OCI-LY7 (cell line): ENCODE results near the gene KCTD3. TPM values are rescaled to one million over a fixed set of nuclear protein-coding genes. Genes with fewer than 3 reads are reported as not detected.

Experiments
- BruUV-seq: library from RNA; stranded (reverse); fragments of 400-500 nt; replicated peaks from 2 replicates; lab custom pipeline; 2021; lab: Mats Ljungman, UMichigan
- CTCF ChIA-PET: fragments of 300-600 bp; sonication (Branson Sonifier 250); formaldehyde crosslinking; loops from one replicate; lab custom pipeline; 2022; ENCODE audit warnings: antibody characterized with exemption; ENCODE audit not compliant: unreplicated experiment; lab: Charles Lee
- POLR2A ChIA-PET: fragments of 300-600 bp; sonication (Branson Sonifier 250); formaldehyde crosslinking; loops from one replicate; lab custom pipeline; 2022; ENCODE audit warnings: antibody characterized with exemption; lab: Charles Lee
- DNase-seq: peaks from one replicate; pipeline ENCODE4 v3.0.0-alpha.2; 2015; ENCODE audit warnings: low spot score
- H2AFZ ChIP-seq: fragments of 200-600 bp; sonication (generic), shearing (Covaris generic); 2 replicates; pipeline ENCODE4 v1.6.1; 2014; ENCODE audit warnings: mild to moderate bottlenecking, antibody characterized with exemption, low read length, moderate library complexity
- H3K27ac ChIP-seq: fragments of 200-600 bp; sonication (generic); 2 replicates; pipeline ENCODE4 v1.5.1; 2014; ENCODE audit warnings: mixed run types, low read depth, mild to moderate bottlenecking, moderate library complexity, low read length, inconsistent platforms; ENCODE audit not compliant: poor library complexity, severe bottlenecking
- H3K36me3 ChIP-seq: fragments of 200-600 bp; sonication (generic); 2 replicates; pipeline ENCODE4 v1.6.1; 2014; ENCODE audit warnings: mild to moderate bottlenecking, antibody characterized with exemption, low read length, moderate library complexity, mixed read lengths; ENCODE audit not compliant: insufficient read depth
- H3K4me1 ChIP-seq: fragments of 200-600 bp; sonication (generic); 2 replicates; pipeline ENCODE4 v1.5.1; 2014; ENCODE audit warnings: mild to moderate bottlenecking, low read length; ENCODE audit not compliant: insufficient read depth, poor library complexity, severe bottlenecking
- H3K4me2 ChIP-seq: fragments of 200-600 bp; sonication (generic); 2 replicates; pipeline ENCODE4 v1.6.1; 2014; ENCODE audit warnings: mild to moderate bottlenecking, low read length
- H3K4me3 ChIP-seq: fragments of 200-600 bp; sonication (generic); 2 replicates; pipeline ENCODE4 v1.5.1; 2014; ENCODE audit warnings: mild to moderate bottlenecking, low read depth, low read length; ENCODE audit not compliant: poor library complexity, severe bottlenecking
- H3K79me2 ChIP-seq: fragments of 200-600 bp; sonication (generic); 2 replicates; pipeline ENCODE4 v1.6.1; 2016; ENCODE audit warnings: low read depth, mild to moderate bottlenecking, low read length, moderate library complexity, mixed read lengths; ENCODE audit not compliant: insufficient read depth
- H3K9me2 ChIP-seq: fragments of 200-600 bp; sonication (generic); 2 replicates; pipeline ENCODE4 v1.6.1; 2016; ENCODE audit warnings: mild to moderate bottlenecking, low read length, mixed read lengths; ENCODE audit not compliant: insufficient read depth
- H3K9me3 ChIP-seq: fragments of 200-600 bp; sonication (generic); 2 replicates; pipeline ENCODE4 v1.6.1; 2014; ENCODE audit warnings: mild to moderate bottlenecking, mixed run types, low read length, mixed read lengths
- H4K20me1 ChIP-seq: fragments of 200-600 bp; sonication (generic); 2 replicates; pipeline ENCODE4 v1.6.1; 2014; ENCODE audit warnings: mild to moderate bottlenecking, antibody characterized with exemption, low read length, moderate library complexity, mixed read lengths; ENCODE audit not compliant: insufficient read depth
- CTCF ChIP-seq: fragments of 200-600 bp; sonication (generic); conservative IDR thresholded peaks from 2 replicates; pipeline ENCODE4 v1.5.1; 2014; ENCODE audit warnings: mild to moderate bottlenecking, antibody characterized with exemption, low read length, moderate library complexity, mixed read lengths
- EZH2phosphoT487 ChIP-seq: fragments of 200-600 bp; sonication (generic); IDR thresholded peaks from 2 replicates; pipeline ENCODE4 v1.6.1; 2018; ENCODE audit warnings: low read depth, borderline replicate concordance, mild to moderate bottlenecking, mixed run types, antibody characterized with exemption, low read length, moderate library complexity, mixed read lengths
- intact Hi-C: fragments of 100-400 bp; cut with micrococcal nuclease; formaldehyde crosslinking; loops from one replicate; pipeline ENCODE4 v1.10.0; 2022; ENCODE audit not compliant: unreplicated experiment
- total RNA-seq, 2 experiments: library from RNA; depleted of rRNA in 1 of 2; stranded (reverse); fragments of >200 nt in 1 of 2; shearing (Covaris generic) in 1 of 2; gene quantifications; 2 replicates each; pipeline ENCODE4 v1.2.3, GENCODE V29; 2014 to 2022

The KCTD3 gene
- total RNA-seq, 2 experiments from 2014 or later = 0.13 to 3.4 TPM

DNA sequence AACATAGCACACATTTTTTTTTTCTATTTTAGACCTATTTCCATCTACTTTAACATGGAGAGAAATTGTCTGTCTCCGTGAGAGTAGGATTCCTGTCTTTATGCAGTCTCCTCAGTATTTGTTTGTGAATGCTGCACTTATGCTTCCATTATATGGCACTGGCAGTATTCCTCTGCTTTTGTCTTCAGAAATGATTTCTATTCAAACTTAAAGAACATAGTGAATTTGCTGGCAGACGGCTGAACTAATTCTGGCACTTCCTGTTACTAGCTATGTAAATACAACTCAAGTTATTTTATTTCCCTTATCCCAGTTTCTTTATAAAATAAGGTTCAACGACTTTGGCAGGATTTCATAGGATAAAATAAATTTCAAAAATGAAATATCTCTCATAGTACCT, 45.3 kb downstream of the KCTD3 start:
- CTCF ChIA-PET = no interaction called here
- intact Hi-C loops = no loop called here
- Histone ChIP-seq H3K9me3 (no peaks in the 10 kb centered on the region), H3K79me2 (no peaks in the 10 kb centered on the region), H3K4me1 (no peaks in the 10 kb centered on the region), H3K36me3 (no peaks in the 10 kb centered on the region), H3K4me2 (no peak overlapping the region), H3K27ac (no peak overlapping the region), H3K4me3 (no peak overlapping the region), H4K20me1 (no peaks in the 10 kb centered on the region), H3K9me2 (no peaks in the 10 kb centered on the region), H2AFZ (no peak overlapping the region)
- POLR2A ChIA-PET = no interaction called here
- no TSS peak for BruUV-seq
- no peak for DNase-seq
- no peak for TF ChIP-seq CTCF

GRCh38 chr1:215617979-215618378, 50.9 kb downstream of the KCTD3 start:
- Histone ChIP-seq H3K4me3 (no peak overlapping the region), H3K79me2 (no peaks in the 10 kb centered on the region), H2AFZ (no peak overlapping the region), H3K4me1 (no peaks in the 10 kb centered on the region), H3K9me3 (no peaks in the 10 kb centered on the region), H3K4me2 (no peak overlapping the region), H4K20me1 (no peaks in the 10 kb centered on the region), H3K27ac (no peak overlapping the region), H3K9me2 (no peaks in the 10 kb centered on the region), H3K36me3 (no peaks in the 10 kb centered on the region)
- ChIA-PET CTCF (no interaction called here), POLR2A (interaction anchor here (0.5 kb wide), 1 partner anchor 320 kb away, joined by 3 read pairs; no protein-coding TSS in a partner anchor)
- intact Hi-C loops = no loop called here
- DNase-seq = no peak
- no peak for TF ChIP-seq CTCF
- no TSS peak for BruUV-seq

DNA sequence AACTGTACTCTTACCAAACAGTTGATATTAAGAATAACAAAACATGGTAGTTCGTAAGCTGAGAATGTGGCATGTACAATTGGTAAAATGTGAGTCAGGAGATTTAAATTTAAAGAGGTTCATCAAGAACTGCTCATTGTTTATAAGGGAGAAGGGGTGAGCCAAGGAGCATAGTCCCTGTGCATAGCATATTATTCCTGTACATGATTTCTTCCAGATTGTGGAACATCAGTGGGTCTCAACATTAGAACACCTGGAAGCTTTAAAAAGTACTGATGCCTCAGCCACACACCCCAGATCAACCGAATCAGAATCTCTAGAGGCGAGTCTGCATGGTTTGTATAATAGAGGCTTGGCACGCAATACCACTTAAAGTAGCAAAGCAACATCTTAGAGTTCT, 56.1 kb downstream of the KCTD3 start:
- Histone ChIP-seq H3K4me2 (no peak overlapping the region), H3K9me2 (no peaks in the 10 kb centered on the region), H3K27ac (no peak overlapping the region), H3K36me3 (no peaks in the 10 kb centered on the region), H3K4me1 (no peaks in the 10 kb centered on the region), H3K79me2 (no peaks in the 10 kb centered on the region), H2AFZ (no peak overlapping the region), H3K9me3 (no peaks in the 10 kb centered on the region), H4K20me1 (no peaks in the 10 kb centered on the region), H3K4me3 (no peak overlapping the region)
- BruUV-seq = no TSS peak
- TF ChIP-seq EZH2phosphoT487 (no peak), CTCF (no peak)
- ChIA-PET CTCF (no interaction called here), POLR2A (no interaction called here)
- intact Hi-C loops = no loop called here
- no peak for DNase-seq
